Measurements from ENCODE around the gene SENP7.
"Not testable (repeated sequence)": the region's sequence is repeated elsewhere in the genome, so short reads cannot be mapped to it uniquely, and the experiment has no call there.

The SENP7 gene

DNA sequence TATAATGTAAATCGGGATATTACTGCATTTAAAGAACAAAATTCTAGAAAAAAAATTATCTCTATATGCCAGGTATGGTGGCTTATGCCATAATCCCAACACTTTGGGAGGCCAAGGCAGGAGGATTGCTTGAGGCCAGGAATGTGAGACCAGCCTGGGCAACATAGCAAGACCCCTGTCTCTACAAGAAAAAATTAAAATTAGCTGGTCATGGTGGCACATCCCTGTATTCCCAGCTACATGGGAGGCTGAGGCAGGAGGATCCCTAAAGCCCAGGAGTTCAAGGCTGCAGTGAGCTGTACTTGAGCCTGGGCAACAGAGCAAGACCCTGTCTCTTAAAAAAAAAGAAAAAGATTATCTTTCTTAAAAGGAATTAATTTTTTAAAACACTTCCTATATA, 12.8 kb downstream of the SENP7 start:
- no peak overlapping the region for H3K4me3 ChIP-seq (replicated peaks; ENCODE audit: low read depth, low read length)
- no peak for DNase-seq (ENCODE audit: extremely low read depth, low read depth)
- TF ChIP-seq, protein P1, sequence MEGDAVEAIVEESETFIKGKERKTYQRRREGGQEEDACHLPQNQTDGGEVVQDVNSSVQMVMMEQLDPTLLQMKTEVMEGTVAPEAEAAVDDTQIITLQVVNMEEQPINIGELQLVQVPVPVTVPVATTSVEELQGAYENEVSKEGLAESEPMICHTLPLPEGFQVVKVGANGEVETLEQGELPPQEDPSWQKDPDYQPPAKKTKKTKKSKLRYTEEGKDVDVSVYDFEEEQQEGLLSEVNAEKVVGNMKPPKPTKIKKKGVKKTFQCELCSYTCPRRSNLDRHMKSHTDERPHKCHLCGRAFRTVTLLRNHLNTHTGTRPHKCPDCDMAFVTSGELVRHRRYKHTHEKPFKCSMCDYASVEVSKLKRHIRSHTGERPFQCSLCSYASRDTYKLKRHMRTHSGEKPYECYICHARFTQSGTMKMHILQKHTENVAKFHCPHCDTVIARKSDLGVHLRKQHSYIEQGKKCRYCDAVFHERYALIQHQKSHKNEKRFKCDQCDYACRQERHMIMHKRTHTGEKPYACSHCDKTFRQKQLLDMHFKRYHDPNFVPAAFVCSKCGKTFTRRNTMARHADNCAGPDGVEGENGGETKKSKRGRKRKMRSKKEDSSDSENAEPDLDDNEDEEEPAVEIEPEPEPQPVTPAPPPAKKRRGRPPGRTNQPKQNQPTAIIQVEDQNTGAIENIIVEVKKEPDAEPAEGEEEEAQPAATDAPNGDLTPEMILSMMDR (IDR thresholded peaks at IDR 0.05; ENCODE audit: low read depth, low read length, missing control alignments) = no peak

GRCh38 chr3:101497803-101498202, 15.2 kb downstream of the SENP7 start:
- TF ChIP-seq, protein P1 (IDR thresholded peaks at IDR 0.05; ENCODE audit: low read depth, low read length, missing control alignments) = no peak
- DNase-seq (ENCODE audit: extremely low read depth, low read depth) = no peak

GRCh38 chr3:101495552-101495951, 17.5 kb downstream of the SENP7 start:
- DNase-seq (ENCODE audit: extremely low read depth, low read depth) = no peak
- H3K4me3 ChIP-seq (replicated peaks; ENCODE audit: low read depth, low read length) = no peak overlapping the region
- TF ChIP-seq, protein P1 (IDR thresholded peaks at IDR 0.05; ENCODE audit: low read depth, low read length, missing control alignments) = peak; percentile 28

More at GRCh38 chr3:101497803-101498202, 15.2 kb downstream of the SENP7 start:
- no peak overlapping the region for H3K4me3 ChIP-seq (replicated peaks; ENCODE audit: low read depth, low read length)

DNA sequence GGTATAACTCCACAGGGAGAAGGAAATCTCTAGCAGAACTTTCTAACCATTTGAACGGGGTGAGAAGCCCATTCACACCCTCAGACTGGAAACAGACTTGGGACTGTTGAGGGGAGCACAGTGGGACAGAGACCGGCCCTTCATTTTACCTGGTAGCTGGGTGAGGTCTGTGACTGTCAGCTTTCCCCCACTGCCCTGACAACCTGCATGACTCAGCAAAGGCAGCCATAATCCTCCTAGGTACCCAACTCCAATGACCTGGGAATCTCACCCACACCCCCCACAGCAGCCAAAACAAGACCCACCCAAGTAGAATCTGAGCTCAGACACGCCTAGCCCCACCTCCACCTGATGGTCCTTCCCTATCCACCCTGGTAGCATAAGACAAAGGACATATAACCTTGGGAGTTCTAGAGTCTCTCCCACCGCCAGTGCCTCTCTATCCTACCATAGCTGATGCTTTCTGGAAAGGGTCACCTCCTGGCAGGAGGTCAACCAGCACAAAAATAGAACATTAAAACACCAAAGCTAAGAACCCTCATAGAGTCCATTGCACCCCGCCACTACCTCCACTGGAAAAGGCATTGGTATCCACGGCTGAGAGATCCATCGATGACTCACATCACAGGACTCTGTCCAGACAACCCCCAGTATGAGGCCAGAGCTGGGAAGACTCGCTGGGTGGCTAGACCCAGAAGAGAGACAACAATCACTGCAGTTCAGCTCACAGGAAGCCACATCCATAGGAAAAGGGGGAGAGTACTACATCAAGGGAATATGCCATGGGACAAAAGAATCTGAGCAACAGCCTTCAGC, 28.0 kb downstream of the SENP7 start:
- TF ChIP-seq, protein P1 (IDR thresholded peaks at IDR 0.05; ENCODE audit: low read depth, low read length, missing control alignments) = no peak
- no peak overlapping the region for H3K4me3 ChIP-seq (replicated peaks; ENCODE audit: low read depth, low read length)
- DNase-seq (ENCODE audit: extremely low read depth, low read depth) = peak; percentile 12

DNA sequence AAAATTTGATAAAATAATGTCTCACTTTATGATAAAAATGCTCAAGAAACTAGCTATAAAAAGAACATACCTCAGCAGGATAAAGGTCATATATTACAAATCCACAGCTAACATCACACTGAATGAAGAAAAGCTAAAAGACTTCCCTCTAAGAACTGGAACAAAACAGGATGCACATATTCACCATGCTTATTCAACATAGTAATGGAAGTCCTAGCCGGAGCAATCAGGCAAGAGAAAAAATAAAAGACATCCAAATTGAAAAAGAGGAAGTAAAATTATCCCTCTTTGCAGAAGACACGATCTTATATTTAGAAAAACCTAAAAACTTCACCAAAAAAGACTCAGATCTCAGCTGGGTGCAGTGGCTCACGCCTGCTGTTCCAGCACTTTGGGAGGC, 34.0 kb downstream of the SENP7 start:
- TF ChIP-seq, protein P1 (IDR thresholded peaks at IDR 0.05; ENCODE audit: low read depth, low read length, missing control alignments) = no peak
- DNase-seq (ENCODE audit: extremely low read depth, low read depth) = no peak
- no peak overlapping the region for H3K4me3 ChIP-seq (replicated peaks; ENCODE audit: low read depth, low read length)

DNA sequence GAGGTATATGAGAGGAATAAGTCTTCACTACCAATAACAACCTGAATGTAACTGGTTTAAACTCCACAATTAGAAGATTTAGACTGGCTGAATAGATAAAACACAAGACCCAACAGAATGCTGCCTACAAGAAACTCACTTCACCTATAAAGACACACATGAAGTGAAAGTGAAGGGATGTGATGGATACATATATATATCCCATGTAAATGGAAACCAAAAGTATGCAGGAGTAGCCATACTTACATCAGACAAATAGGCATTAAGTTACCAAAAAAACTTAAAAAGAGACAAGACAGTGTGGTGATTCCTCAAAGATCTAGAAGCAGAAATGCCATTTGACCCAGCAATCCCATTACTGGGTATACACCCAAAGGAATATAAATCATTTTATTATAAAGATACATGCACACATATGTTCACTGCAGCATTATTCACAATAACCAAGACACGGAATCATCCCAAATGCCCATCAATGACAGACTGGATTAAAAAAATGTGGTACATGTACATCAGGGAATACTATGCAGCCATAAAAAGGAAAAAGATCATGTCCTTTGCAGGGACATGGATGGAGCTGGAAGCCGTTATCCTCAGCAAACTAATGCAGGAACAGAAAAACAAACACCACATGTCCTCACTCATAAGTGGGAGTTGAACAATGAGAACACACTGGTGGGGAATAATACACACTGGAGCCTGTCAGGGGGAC, 38.0 kb downstream of the SENP7 start:
- DNase-seq (ENCODE audit: extremely low read depth, low read depth); H3K4me3 ChIP-seq (replicated peaks; ENCODE audit: low read depth, low read length): not testable (repeated sequence)

DNA sequence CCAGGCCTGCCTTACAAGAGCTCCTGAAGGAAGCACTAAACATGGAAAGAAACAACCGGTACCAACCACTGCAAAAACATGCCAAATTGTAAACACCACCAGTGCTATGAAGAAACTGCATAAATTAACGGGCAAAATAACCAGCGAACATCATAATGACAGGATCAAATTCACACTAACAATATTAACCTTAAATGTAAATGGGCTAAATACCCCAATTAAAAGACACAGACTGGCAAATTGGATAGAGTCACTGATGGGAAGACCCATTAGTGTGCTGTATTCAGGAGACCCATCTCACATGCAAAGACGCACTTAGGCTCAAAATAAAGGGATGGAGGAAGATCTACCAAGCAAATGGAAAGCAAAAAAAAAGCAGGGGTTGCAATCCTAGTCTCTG, 44.3 kb downstream of the SENP7 start:
- not testable (repeated sequence) for DNase-seq (ENCODE audit: extremely low read depth, low read depth); H3K4me3 ChIP-seq (replicated peaks; ENCODE audit: low read depth, low read length)

- not testable (repeated sequence) for H3K4me3 ChIP-seq (replicated peaks; ENCODE audit: low read depth, low read length); DNase-seq (ENCODE audit: extremely low read depth, low read depth)
Observed at GRCh38 chr3:101467310-101467663, 45.7 kb downstream of the SENP7 start.

Measured in HFF-Myc (cell line).